ENCODE results near the gene WBP2NL.

- TF ChIP-seq CTCF (IDR thresholded peaks at IDR 0.05; ENCODE audit: low read depth, low read length), result no peak
- no peak for TF ChIP-seq EZH2phosphoT487 (IDR thresholded peaks at IDR 0.05; ENCODE audit: low read depth)
These were observed 58.3 kb downstream of the WBP2NL start for GRCh38 chr22:42056757-42057511.

All from OCI-LY3 (cell line).